Measurements from ENCODE around the gene ZNF503. TPM values are rescaled to one million over a fixed set of nuclear protein-coding genes. Genes with fewer than 3 reads are reported as not detected.

The ZNF503 gene
- total and polyA plus RNA-seq, 7 donors, result 1.1 to 5.7 (median 2.3) TPM

GRCh38 chr10:75418712-75419111 lies 17.1 kb upstream of the ZNF503 start:
- Histone ChIP-seq H3K4me3 (no peak overlapping the region), H3K4me1 (no peaks in the 10 kb centered on the region), H3K27me3 (ENCODE audit: insufficient read depth in 3 of 3, low read length in 2 of 3) (peaks cover 0 to 21% (median 5%) of the 10 kb centered on the region in 3 donors), H3K36me3 (ENCODE audit: insufficient read depth in 1 of 2, low read depth in 1 of 2) (no peaks in the 10 kb centered on the region), H3K27ac (no peak overlapping the region), H3K9me3 (no peaks in the 10 kb centered on the region)
- DNase-seq (no peak), ATAC-seq (no peak)
- WGBS, 3 donors, result 84 to 85% (median 85%) methylated on average over 8 of the region's 8 CpGs
- intact Hi-C loops (cut with DNase I), result no loop called here
- TF ChIP-seq CTCF (IDR thresholded peaks at IDR 0.05), result no peak

- H3K4me1 ChIP-seq, result no peaks in the 10 kb centered on the region
- peaks cover 0 to 21% (median 5%) of the 10 kb centered on the region in 3 donors for H3K27me3 ChIP-seq (ENCODE audit: insufficient read depth in 3 of 3, low read length in 2 of 3)
- H3K27ac ChIP-seq, result no peak overlapping the region
- no peaks in the 10 kb centered on the region for H3K36me3 ChIP-seq (ENCODE audit: insufficient read depth in 1 of 2, low read depth in 1 of 2)
- intact Hi-C loops (cut with DNase I), result no loop called here
- 67 to 77% (median 72%) methylated on average over 4 of the region's 4 CpGs for WGBS, 3 donors
- H3K9me3 ChIP-seq, result no peaks in the 10 kb centered on the region
- no peak for TF ChIP-seq CTCF (IDR thresholded peaks at IDR 0.05)
- H3K4me3 ChIP-seq, result no peak overlapping the region
- ATAC-seq, result no peak
- DNase-seq, result no peak
Observed at GRCh38 chr10:75418293-75418692, 16.7 kb upstream of the ZNF503 start.

- Histone ChIP-seq H3K4me1 (no peaks in the 10 kb centered on the region), H3K9me3 (no peaks in the 10 kb centered on the region), H3K27ac (no peak overlapping the region), H3K36me3 (ENCODE audit: insufficient read depth in 1 of 2, low read depth in 1 of 2) (no peaks in the 10 kb centered on the region), H3K27me3 (ENCODE audit: insufficient read depth in 3 of 3, low read length in 2 of 3) (peaks cover 0 to 21% (median 5%) of the 10 kb centered on the region in 3 donors), H3K4me3 (no peak overlapping the region)
- no peak for TF ChIP-seq CTCF (IDR thresholded peaks at IDR 0.05)
- intact Hi-C loops (cut with DNase I), result no loop called here
- WGBS, 3 donors, result 44 to 46% (median 45%) methylated on average over 5 of the region's 5 CpGs
- ATAC-seq (no peak), DNase-seq (no peak)
Observed at GRCh38 chr10:75417522-75417927, 16.0 kb upstream of the ZNF503 start.

GRCh38 chr10:75414527-75414926 lies 13.0 kb upstream of the ZNF503 start:
- Histone ChIP-seq H3K4me1 (no peaks in the 10 kb centered on the region), H3K9me3 (no peaks in the 10 kb centered on the region), H3K4me3 (no peak overlapping the region), H3K36me3 (ENCODE audit: insufficient read depth in 1 of 2, low read depth in 1 of 2) (no peaks in the 10 kb centered on the region), H3K27ac (no peak overlapping the region), H3K27me3 (ENCODE audit: insufficient read depth in 3 of 3, low read length in 2 of 3) (peaks cover 0 to 35% (median 5%) of the 10 kb centered on the region in 3 donors)
- TF ChIP-seq CTCF (IDR thresholded peaks at IDR 0.05), result no peak
- intact Hi-C loops (cut with DNase I), result no loop called here
- DNase-seq (no peak), ATAC-seq (no peak)
- WGBS, 3 donors, result 77 to 85% (median 81%) methylated on average over 1 of the region's 1 CpG

Data from psoas muscle (tissue), 8 donors.